HG03135 (cell line): ENCODE results near the gene MPHOSPH8.
"Not testable (repeated sequence)": the region's sequence is repeated elsewhere in the genome, so short reads cannot be mapped to it uniquely, and the experiment has no call there.

Experiments
- ATAC-seq: cut with Tn5 transposase; IDR thresholded peaks from one replicate; pipeline ENCODE4 v1.9.1; 2021; ENCODE audit warnings: mild to moderate bottlenecking, moderate library complexity; ENCODE audit not compliant: unreplicated experiment

The MPHOSPH8 gene

GRCh38 chr13:19680751-19681150 is 47.3 kb downstream of the MPHOSPH8 start:
- no peak for ATAC-seq

GRCh38 chr13:19681517-19681916 is 48.1 kb downstream of the MPHOSPH8 start:
- ATAC-seq, result no peak

GRCh38 chr13:19685034-19685433 is 51.6 kb downstream of the MPHOSPH8 start:
- no peak for ATAC-seq

- ATAC-seq, result no peak
Measured at GRCh38 chr13:19685437-19685836, 52.0 kb downstream of the MPHOSPH8 start.

GRCh38 chr13:19691447-19691846 is 58.0 kb downstream of the MPHOSPH8 start:
- not testable (repeated sequence) for ATAC-seq

GRCh38 chr13:19695428-19695827 is 62.0 kb downstream of the MPHOSPH8 start:
- ATAC-seq, result no peak

GRCh38 chr13:19695829-19696228 is 62.4 kb downstream of the MPHOSPH8 start:
- no peak for ATAC-seq

- not testable (repeated sequence) for ATAC-seq
Measured at GRCh38 chr13:19700963-19701362, 67.5 kb downstream of the MPHOSPH8 start.

GRCh38 chr13:19701619-19702018 is 68.2 kb downstream of the MPHOSPH8 start:
- not testable (repeated sequence) for ATAC-seq

GRCh38 chr13:19704256-19704655 is 70.8 kb downstream of the MPHOSPH8 start:
- ATAC-seq, result not testable (repeated sequence)

GRCh38 chr13:19709039-19709438 is 75.6 kb downstream of the MPHOSPH8 start:
- not testable (repeated sequence) for ATAC-seq

- ATAC-seq, result not testable (repeated sequence)
Measured at GRCh38 chr13:19709782-19710181, 76.3 kb downstream of the MPHOSPH8 start.

GRCh38 chr13:19713186-19713965 is 79.9 kb downstream of the MPHOSPH8 start:
- no peak for ATAC-seq

GRCh38 chr13:19720039-19720438 is 86.6 kb downstream of the MPHOSPH8 start:
- no peak for ATAC-seq
